Suppressor macrophage (primary cell): ENCODE data around the gene SLC48A1.

ENCODE experiments used
- DNase-seq, 4 experiments: peaks; one replicate each; pipeline ENCODE4 v3.0.0-alpha.2; 2020 to 2022

SLC48A1 gene

DNA sequence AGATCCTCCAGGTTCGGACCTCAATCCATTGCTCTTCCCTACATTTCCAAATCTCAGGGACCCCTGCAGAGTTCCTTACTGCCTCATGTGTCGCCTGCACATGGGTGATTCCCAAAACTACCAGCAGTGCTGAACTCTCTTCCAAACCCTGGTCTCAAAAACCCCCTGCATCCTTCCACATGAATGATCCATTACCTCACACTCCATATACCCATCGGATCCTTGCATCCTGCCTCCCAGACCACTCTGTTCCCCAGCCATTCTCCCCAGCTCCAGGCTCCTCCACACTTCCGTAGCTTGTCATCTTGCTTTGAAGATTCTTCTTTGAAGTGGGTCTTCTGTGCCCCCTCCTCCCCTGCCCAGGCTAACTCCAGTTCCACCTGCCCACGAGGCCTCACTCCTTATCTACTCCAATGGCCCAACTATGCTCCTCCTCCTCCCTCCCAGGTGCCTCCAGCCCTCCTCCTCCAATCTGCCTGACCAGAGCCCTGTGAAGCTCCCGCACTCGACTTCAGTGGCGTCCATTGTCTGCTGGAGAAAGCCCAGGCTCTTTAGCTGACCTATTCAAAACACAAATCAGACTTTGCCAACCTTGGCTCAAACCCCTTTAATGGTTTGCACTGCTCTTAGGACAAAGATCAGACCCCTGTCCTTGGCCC lies 28.1 kb upstream of the SLC48A1 start:
- DNase-seq, result no peak

DNA sequence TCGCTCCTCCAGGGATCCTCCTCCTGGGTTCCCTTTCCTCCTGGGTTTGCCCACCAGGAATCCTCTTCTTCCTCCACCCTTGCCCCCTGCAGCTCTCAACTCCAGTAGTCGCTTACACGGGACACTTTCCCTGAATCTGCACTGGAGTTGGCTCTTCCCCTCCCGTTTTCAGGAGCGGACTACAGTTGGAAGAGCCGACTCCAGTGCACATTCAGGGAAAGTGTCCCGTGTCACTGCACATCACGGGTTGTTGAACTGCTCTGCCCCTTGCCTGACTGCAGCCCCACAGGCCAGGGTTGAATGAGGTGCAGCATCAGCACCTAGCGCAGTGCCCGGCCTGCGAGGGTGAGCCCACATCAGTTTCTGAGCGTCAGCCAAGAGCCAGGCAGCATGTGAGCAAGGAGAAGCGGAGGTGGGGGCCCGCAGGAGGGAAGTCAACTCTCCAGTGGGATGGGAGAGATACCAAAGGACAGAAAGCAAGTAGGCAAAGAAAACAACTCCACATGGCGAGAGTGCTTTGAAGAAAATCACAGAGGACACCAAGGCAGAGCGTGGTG lies 27.5 kb upstream of the SLC48A1 start:
- no peak for DNase-seq

DNA sequence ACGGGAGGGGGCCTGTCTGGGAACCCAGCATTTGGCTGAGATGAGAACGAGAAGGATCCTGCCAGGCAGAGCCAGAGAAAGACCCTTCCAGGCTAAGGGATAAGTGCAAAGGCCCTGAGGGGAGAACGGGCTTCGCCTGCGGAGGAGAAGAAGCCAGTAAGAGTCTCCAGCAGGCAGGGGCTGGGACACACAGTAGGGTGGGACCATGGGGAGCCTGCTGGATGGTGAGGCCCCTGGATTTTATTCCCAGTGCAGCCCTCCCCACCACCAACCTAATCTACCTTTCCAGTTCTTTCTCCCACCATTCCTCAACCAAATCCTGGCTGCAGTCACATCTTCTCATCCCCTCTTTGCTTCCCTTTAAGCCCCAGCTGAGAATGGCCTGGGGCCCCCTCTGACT lies 27.0 kb upstream of the SLC48A1 start:
- DNase-seq, result no peak

DNA sequence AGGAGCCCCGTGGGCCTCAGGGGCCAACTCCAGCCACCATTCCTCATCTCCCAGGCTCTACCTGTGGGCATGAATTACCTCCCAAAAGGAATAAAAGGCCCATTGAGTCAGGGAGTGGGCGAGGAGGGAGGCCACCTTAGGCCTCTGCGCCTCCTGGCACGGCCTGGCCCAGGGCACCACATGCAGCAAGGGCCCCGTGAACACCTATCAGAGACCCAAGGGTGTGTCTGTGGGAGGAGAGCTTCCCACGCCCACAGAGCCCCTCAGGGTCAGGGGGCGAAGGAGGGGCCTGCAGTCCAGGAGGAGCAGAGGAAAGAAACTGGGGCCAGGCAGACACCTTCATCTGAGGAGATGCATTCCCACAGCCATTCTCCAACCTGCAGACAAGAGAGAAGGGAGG lies 26.5 kb upstream of the SLC48A1 start:
- no peak for DNase-seq

DNA sequence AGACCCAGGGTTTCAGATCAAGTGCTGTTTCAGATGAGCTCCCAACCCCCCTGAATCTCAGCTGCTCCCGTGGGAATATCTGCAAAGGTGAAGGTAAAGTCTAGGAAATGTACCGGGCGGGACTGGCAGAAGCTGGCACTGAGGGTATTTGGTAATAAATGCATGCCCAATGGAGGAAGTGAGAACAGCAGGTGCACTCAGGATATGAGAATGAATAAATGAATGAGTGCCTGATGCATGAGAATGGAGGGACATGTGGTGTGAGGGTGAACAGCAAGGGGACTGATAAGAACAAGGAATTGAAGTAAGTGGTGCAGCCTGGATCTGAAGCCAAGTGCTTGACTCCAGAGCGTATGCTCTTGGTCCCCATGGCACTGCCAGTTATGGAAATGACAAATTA lies 25.9 kb upstream of the SLC48A1 start:
- DNase-seq, result no peak

DNA sequence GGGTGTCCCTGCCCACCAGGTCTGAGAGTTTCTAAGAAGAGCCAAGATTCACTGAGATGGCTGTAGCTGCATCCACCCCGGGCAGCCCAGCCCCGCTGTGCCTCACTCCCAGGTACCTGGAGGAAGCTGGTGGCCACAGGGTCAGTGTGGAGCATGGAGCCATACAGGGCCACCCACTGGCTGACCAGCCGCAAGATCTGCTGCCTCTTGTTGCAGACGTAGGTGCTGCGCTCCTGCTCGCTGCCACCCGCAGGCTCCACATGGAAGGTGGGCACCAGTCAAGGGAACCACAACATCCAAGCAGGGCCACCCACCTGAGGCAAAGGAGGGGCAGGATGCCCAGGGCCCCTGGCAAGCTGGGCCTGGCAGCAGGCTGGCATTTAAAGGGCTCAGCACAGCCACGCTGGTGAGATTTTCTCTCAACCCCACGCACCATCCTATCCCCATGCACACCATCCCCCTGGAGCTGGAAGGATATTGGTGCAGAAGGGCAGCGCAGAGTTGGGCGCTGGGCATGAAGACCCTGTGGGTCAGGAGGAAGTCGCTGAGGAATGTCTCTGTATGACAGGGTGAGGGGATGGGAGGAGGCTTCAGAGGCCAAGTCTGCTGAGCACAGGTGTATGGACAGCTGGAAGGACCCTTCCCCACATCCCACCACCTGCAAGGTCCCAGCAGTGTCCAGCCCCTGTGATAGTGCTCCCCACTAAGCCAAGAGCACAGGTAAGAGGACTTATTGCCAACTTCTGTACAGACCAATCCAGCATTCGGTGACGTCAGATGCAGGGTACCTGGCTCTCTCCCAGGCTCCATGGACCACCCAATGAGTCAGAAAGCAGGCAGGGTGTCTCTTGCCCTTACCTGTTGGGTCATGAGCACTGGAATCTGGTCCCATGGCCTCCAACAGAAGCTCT lies 25.2 kb upstream of the SLC48A1 start:
- no peak for DNase-seq

DNA sequence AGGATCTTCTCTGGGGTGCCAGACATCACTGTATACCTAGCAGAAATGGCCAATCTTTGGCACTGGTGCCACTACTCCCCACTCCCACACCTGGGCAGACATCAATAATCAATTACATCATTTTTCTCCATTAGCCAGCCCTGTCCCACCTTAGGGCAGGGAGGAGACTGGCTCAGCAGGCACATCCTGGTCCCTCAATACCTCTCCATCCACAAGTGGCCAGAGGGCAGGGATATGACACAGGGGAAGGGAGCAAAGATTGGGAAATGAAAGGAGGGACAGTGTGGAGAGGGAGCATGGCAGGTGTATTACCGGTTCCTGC lies 24.6 kb upstream of the SLC48A1 start:
- no peak for DNase-seq

DNA sequence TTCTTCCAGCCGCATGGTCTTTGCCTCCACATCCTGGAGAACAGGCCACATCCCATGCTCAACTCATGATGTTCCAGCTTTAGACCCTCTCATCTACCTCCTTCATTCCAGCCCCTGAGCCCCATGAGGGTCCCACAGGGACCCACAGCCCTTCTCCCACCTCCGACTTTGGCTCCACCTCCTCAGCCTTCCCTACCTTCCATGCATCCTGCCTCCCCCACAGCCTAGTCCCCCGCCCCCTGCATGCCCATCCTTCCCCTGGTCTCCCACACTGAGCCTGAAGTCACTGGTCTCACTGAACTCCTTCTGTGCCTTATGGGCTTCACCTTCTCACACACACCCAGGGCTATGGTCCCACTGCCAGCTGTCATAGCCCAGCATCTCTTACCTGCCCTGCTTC lies 24.1 kb upstream of the SLC48A1 start:
- no peak for DNase-seq

DNA sequence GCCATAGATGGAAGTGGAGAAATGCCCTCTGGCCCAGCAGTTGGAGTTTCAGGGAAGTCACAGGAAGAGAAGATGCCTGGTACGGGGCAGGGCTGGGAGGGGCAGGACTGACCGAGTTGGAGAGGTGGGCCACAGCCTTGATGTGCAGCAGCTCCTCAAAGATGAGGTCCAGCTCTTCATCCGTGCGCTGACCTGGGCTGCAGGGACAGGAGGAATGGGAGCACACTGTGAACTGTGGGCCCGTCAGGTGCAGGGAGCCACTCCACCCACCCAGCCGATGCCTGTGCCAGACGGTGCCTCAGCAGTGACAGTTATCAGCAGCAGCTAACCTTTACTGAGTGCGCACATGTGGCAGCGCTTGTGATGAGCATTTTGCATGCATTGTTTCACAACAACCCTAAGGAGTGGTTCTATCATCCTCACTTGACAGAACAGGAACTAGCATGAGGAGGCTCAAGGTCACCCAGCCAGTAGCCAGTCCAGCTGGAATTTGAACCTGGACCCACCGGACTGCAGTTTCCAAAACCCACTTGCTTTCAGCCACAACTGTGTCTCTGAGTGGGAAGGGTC lies 22.7 kb upstream of the SLC48A1 start:
- DNase-seq, result peak; percentile 71 to 90 (median 84)

DNA sequence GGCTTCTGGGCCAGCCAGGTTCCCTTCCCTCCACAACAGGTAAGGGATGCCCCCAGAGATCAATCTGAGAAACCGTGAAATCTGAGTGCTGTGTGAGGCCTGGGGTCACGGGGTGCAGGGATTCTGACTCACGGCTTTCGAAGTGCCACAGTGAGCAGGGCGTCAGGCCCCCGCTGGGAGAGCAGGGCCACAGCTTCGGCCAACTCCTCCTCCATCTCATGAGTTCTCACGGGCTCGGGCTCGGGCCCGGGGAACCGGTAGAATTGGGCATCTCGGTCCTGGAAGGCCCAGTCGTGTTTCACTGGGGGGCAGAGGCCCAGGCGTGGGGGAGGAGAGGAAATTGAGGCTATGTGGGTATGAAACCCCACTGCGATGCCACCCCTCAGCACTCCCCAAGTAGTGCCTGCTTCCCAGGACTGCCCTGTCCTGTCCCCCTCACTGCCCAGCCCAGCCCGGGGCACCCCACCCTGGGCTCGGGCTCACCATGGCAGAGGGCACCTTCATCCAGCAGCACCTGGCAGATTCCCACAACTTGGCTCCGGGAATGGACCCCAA lies 22.0 kb upstream of the SLC48A1 start:
- peak in 1 of 4 experiments; percentile 23 for DNase-seq

DNA sequence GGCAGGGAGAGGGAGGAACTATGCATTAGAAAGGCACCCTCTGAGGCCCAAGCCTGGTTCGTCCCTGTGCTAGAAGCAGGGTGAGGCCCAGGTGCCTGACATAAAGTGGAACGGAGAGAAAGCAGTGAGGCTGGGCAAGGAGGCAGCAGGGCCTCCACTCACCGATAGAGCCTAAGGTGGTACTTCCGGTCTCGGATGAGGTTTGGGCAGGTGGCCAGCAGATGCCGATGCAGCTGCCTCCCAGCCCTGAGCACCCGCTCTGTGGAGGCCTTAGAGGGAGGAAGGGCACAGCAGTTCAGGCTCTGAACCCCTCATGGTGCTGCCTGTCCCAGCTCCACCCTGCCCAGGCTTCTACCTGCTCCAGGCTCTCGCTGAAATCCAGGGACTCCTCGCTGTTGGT lies 21.5 kb upstream of the SLC48A1 start:
- DNase-seq, result no peak

DNA sequence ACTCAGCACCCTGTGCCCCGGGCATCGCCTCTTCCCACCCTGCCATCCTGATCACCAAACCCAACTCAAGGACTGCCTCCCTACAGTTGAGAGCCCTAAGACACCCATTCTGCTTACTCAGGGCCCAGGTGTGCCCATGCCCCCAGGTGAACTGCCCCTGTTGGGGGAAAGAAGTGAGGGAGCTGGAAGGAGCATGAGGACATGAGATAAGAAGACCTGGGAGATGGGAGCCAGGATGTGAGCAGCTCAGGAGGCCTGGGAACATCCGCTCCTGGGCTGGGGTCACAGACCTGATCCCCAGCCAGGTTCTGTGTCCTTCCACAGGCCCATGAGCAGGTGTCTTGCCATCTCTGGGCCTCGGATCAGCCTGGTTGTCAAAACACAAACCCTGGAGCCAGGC lies 20.9 kb upstream of the SLC48A1 start:
- no peak for DNase-seq

DNA sequence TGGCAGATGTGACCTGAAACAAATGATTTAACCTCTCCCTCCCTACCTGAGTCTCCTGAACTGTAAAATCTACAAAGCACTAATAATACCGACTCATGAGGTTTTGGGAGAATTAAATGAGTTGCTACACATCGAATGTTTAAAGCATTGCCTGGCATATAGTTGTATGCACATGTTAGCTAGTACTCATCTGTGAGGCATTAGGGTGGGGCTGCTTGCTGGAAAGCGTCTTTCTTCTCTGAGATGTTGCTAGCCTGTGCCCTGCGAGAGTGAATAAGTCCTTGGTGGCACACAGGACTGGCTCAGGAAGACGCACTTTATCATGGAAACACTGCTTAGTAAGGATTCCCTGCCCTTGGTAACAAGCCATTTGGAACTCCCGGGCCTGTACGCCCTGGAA lies 20.5 kb upstream of the SLC48A1 start:
- DNase-seq, result no peak

DNA sequence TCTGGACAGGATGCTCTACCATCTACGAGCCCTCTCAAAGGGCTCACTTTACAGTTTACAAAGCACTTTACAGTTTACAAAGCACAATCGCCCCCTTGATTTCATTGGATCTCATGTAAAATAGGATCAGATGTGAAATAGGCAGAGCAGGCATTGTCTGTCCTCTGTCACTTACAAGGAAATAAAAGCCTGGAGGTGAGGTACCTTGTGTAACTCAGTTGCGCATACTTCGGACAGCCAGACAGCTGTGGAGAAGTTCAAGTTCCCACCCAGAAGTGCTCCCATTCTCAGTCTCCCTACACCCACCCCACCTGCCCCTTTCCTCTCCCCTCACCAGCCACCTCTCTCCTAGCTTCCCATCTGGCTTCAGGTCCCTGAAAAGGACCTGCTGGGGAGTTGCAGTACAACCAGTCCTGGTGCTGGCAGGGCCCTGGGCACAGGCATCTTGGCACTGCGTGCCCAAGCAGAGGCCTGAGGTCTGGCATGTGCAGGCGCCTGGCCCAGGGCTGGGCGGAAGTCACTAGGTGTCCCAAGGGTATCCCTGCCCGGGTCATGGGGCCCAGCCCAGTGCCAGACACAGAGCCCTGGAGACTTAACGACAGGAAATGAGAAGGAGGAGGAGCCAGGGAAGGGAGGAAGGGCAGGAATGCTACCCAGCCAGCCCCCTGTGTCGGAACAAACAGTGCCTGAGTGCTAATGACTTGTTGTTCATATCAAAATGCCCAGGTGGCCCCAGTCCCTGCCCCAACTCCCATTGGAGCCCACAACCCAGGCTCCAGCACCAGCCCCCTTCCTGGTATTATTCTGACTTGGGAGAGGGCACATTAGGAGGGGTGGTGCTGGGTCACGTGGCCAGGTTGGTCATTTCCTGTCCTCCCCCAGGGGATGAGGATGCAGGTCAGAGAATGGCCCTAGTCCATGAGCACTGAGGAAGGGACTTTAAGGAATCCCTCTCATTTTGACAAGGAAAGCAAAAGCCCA lies 19.7 kb upstream of the SLC48A1 start:
- peak in 1 of 4 experiments; percentile 37 for DNase-seq

DNA sequence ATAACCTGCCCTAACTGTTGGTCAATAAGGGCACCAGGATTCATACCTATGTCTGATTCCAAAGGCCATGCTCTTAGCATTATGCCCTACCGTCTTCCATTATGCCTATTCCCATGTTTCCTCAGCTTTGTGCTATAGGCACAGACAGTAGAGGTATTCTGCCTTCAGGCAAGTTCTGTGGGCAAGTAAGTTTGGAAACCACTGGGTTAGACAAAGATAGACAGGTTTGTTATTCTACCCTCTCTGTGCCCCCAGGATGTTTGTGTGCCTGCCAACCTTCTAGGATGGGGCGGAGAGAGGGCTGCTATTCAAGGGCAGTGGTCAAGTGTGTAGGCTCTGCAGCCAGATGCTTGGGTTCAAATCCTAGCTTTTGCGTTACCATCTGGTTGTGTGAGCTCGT lies 18.9 kb upstream of the SLC48A1 start:
- no peak for DNase-seq

DNA sequence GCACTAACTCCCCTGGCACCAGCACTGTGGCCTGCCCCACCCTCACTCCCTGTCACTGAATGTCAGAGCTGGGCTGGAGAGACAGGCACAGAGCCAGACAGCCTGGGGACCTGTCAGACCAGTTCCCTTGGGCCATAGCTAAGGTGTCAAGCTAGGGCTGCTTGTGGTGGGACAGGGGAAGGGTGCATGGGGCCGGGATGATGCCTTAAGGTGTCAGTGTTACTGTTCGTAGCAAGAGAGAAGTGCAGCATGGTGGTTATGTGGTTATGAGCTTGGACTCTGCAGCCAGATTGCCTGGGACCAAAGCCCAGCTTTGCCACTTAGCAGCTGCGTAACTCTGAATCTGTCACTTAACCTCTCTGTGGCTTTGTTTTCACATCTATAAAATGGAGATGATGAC lies 18.2 kb upstream of the SLC48A1 start:
- no peak for DNase-seq

DNA sequence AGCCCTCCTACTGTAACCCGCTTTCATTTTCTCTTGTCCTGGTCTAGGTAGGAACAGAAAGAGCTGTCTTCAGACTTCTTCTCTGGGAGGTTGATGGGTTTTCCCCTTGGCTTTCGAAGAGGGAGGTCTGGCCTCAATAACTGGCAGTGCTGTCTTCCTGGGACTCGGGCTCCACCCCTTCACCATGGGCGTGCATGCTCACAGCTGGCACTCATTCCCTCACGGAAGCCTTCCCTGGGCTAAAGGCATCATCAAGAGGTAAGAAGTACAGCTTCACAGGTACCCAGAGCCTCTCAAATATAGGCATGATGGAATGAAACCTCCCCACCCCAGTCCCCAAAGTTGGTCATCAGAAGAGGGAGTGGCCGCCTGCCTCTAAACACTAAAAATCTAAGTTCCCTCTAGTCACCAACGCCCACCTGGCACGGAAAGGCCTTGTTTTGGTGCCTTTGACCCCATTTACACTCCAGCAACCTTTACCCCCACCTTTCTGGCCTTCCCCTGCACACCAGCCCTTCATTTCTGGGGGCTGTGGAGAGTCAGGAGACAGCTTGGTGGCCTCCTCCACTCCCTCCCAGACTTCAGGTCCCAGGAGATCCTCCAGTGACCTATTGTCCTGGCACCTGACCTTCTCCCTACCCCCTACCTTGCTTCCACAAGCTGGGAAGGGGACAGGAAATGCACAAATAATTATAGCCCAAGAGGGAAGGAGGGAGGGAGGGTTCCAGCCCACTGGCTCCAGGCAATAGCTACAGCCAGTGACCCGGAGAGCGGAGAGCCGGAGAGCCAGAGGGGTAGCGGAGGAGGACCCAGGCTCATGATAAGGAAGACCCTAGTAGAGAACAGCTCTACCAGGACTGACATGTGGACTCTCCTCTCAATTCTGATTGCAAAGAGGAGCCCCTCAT lies 17.1 kb upstream of the SLC48A1 start:
- DNase-seq, result peak in 2 of 4 experiments; percentile 38 to 41

DNA sequence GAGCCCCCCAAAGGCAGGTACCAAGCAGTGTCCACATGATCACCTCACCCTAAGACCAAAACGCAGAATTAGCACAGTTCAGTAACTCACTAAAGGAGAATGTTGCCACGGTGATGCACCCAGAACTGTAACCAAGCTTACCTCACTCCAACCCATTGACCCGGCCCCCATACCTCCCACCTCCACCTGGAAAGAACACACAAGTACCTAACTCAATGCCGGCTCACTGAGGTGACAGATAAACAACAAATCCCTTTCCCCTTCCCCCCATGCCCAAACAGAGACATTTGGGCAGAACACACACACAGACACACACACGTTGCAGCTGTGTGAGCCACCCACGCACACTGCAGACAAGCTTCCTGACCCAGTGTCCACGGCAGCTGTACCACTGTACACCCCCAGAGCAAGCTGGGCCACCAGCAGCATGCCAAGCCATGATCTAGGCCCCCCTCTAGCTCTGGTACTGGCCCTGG lies 15.6 kb upstream of the SLC48A1 start:
- DNase-seq, result peak in 3 of 4 experiments; percentile 57 to 71 (median 64)

DNA sequence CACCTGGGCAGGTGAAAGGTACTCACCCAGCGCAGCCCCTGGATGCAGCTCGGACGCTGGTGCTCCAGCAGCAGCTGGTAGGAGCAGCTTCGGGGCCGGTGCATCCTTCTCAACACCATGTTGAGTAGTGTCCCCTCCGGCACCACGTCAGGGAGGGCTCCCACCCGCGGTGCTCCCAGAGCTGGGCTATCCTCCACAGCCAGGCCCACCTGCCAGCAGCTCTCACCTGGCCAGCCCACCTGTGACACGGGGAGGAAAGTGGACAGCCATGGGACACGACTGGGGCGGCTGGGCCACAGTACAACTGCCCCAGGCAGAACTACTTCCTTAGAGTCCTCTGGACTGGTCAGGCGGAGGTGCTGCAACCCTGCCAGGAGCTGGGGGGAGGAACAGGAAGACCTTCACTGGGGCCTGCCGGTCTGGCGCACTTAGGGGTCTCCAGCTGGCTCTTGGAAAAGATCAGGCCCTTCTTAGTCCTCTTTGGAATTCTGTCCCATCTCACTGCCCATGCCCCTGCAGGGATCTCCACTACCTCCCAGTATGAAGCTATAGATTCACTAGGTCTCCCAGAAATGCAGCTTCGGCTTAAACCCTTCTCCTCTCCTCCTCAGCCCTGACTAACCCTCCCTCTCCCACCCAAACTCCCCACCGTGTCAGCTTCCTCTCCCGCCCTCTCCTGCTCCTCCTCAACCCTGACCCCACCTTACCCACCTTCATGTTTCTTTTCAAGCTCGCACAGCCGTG lies 15.0 kb upstream of the SLC48A1 start:
- peak; percentile 53 to 80 (median 67) for DNase-seq

DNA sequence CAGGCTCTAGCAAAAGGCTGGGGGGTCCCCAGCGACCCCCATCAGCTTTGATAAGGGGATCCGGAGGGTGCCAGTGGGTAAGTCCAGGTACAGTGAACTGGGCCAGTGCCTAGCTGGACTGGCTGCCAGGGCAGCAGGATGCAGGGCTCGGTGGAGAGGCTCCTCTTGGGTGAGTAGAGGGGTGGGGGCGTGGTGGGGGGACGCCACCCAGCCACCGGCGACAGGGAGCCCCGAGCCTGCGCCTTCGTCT lies 14.5 kb upstream of the SLC48A1 start:
- no peak for DNase-seq
